Stimulated activated CD4-positive, alpha-beta T cell treated with anti-CD3 and anti-CD28 coated beads, Interleukin-15, amount 100 ng/mL, for 24 hours (primary cell): ENCODE data around the gene SGSM2.

Experiments used
- DNase-seq: peaks from one replicate; pipeline ENCODE4 v3.0.0-alpha.2; 2020

SGSM2 gene

DNA sequence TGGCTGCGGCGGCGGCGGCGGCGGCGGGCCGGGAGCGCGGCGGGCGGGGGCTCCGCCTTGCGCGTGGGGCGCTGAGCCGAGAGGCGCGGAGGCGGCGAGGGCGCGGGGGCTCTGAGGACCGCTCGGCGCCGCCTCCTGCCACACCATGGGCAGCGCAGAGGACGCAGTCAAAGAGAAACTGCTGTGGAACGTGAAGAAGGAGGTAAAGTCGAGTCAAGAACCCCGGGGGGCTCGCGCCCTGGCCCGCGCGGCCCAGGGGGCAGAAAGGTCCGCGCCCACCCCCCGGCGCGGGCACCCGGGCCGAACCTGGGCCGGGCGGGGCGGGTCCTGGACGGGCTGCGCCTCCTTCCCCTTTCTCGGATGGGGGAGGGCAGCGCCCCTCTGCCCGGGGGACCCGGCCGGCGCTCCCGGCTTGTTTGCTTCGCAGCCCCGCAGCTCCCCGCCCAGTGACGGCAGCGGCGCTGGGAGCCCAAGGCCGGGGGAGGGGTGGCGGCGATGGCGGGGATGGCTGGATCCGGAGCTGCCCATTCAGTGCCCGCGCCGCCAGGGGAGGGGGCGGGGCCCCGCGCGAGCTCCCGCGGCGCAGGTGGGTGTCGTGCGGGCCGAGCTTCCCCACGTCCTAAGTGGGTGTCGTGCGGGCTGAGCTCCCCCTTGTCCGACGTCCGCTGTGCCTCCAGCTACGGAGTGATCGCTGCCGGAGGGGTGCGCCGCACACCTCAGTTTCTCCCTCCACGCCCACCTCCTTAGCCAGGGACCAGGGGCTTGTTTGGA is 428 bp downstream of the SGSM2 start:
- peak; percentile 76 for DNase-seq

DNA sequence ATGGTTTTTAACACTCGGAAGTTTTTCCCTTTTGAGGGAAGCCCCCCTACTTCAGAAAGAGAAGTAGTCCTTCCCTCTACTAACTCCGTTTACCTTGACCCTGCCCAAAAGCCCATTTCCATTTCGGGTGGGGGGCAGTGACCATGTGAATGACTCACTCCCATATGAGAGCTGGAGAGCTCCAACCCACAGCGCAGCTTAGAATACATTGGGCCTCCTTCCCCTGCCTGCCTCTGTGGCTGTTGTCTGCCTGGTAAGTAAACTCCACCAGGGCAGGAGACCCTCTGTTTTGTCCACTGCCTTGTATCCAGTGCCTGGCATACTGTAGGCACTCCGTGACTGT is 985 bp downstream of the SGSM2 start:
- DNase-seq: peak; percentile 21

DNA sequence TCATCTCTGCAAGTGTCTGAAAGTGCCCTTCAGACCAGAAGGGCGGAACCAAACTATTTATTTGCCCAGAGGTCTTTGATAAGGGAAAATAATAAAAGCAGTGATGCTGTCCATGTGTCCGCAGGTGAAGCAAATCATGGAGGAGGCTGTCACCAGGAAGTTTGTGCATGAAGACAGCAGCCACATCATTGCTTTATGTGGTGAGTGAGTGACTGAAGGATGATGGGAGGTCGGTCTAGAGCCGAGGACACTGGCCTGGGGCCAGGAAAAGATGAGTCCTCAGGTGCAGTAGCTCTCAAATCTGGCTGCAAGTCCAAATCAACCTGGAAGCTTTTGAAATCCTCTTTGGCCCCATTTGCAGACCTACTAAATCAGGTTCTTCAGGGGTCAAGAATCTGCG is 6.1 kb downstream of the SGSM2 start:
- peak; percentile 58 for DNase-seq

DNA sequence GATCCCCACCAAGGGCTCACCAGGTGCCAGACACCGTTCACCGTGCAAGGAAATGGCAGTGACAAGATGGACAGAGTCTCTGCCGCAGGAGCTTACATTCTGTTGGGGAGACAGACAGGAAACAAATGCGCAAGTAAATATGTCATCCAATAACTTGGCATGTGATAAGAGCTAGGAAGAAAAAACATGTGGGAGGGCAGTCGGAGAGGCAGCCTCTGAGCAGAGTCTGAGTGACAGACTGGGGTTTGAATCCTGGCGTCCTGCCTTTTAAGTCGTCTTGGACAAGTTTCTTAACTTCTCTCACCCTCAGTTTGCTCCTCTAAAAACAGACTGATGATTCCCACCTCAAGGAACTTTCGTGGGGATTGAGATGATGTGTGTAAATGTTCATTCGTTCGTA is 7.2 kb downstream of the SGSM2 start:
- DNase-seq: no peak

DNA sequence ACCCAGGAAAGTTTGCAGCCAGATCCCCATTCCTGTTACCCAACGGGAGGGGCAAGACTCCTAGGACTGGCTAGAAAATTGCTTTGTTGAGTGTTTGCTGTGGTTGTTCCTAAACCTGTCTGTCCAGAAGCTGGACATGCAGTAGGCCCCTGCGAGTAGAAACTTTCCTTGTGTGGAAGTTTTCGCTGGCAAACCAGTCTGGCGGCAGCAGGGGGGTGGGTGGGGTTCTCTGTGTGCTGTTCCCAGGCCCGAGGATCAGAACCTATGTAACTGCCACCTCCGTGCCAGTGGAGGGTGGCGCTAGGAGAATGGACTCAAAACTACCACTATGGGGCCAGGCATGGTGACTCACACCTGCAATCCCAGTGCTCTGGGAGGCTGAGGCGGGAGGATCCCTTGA is 9.2 kb downstream of the SGSM2 start:
- DNase-seq: no peak

DNA sequence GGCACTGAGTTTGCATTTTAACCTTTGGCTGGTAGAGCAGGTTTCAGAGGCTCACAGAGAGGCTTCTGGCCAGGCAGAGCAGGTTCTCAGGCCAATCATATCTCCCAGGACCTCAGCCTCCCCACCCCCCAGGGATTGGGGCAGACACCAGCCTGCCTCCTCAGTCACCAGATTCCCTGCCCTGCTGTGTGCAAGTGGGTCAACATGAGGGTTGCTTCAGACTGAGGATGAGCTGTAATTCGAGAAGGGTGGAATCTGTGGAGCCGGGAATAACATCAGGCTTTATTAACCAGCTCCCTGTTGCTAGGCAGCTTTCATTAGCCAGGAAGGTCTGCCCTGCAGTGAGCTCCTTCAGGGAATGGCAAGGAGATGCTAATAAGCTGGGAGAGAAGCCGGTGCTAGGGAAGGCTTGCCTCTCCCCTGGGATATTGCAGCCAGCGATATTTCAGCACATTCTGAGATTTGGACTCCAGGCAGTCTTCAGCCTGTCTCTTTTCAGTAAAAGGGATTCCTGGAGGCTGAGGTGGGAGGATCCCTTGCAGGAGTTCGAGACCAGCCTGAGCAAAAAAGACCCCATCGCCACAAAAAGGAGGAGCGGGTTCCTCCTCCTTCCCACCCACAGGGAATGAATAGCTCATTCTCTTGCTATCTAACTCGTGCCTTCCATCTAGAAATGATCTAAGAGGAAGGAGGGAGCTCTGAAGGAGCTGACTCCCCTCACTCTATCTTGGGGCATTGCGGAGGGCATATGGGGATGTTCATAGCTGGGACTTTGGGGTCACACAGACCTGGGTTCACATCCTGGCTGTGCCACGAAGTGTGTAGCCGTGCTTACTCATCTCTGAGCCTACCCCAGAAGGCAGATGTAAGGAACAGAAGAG is 10.7 kb downstream of the SGSM2 start:
- DNase-seq: no peak

DNA sequence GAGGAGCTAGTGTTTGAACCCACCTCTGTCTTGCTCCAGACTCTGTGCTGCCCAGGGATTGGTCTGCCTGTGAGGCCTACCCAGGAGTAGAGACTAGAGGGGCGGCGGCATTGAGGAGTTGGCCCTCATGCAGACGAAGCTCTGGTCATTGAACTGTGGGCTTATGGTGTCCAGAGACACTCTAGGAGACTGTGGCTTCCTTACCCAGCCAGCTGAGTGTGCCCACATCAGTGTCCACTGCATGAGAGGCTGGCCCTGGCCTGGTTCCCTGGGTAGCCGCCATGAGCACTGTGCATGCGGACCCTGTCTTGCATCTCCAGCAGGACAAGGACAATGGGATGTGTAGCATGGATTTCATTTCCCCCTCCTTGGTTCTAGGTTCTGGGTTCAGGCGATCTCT is 14.0 kb downstream of the SGSM2 start:
- DNase-seq: no peak

DNA sequence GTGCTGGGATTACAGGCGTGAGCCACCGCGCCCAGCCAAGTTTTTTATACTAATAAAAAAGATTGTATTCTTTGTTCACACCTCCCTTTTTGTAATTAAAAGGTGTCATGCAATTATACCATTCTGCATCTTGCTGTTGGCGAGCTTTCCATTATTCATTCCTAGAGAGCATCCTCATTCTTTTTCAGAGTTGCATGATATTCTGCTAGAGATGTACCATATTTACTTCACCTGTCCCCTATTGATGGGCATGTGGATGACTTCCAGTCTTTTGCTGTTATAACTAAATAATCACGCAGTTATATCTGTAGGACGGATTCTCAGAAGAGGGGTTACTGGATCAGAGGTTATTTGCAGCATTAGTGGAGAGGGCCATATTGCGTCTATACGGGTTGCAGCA is 17.0 kb downstream of the SGSM2 start:
- DNase-seq: no peak

DNA sequence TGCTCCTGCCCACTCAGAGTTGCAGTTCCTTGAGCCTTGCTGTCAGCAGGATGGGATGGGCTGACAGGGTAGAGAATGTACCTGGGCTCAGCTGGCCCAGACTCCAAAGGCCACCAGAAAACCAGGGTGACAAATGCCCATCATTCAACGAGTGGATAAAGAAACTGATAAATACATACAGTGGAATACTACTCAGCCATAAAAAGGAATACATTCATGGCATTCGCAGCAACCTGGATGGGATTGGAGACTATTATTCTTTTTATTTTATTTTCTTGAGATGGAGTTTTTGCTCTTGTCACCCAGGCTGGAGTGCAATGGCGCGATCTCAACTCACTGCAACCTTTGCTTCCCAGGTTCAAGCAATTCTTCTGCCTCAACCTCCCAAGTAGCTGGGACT is 19.9 kb downstream of the SGSM2 start:
- no peak for DNase-seq

DNA sequence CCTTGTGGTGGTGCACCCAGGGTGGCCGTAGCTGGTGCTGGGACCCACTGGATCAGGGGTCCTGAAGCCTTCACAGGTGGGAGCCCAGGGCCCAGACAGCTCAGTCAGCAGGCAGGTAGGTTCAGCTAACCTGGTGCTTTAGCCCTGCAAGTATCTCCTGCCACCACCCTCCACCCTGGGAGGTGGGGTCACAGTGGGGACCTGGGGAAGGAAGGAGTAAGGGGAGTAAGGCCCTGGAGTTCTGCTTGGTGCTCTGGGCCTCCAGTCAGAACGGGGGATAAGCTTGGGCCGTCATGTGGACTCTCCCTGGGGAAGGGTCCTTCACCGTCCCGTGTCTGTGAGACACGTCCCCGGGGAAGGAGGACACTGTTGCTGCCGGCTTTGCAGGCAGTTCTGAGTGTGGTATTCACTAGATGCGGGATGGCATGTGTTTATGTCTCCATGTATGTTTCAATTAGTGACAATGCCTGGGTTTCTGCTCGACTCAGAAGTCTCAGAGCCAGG is 20.7 kb downstream of the SGSM2 start:
- no peak for DNase-seq

DNA sequence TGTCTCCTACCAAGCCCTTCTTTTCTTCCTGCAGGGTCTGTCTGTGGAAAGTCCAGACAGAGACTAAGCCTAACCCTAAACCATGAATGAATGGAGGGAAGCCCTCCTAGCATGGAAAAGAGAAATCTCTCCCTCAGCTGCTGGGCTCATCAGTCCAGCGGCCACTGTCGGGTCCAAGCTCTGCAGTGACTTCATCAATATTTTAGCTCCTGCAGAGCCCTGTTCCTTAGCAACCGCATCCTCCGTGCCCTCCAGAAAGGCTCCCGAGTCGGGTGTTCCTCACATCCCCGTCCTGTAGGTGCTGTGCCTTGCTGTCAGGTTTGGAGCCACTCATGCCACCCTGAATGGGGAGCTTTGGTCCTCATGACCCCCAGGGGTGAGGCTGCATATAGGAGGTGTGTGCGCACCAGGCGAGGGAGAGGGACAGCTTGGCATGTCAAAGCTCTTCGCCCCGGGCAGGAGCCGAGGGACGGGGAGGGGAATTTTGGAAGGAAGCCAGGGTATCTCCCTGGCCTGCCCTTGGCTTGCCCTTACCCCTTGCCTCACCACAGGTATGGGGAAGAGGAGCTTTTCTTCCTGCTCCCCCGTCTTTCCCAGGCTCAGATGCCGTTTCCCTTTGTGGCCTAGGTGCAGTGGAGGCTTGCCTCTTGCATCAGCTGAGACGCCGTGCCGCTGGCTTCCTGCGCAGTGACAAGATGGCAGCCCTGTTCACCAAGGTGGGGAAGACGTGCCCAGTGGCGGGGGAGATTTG is 23.9 kb downstream of the SGSM2 start:
- no peak for DNase-seq

DNA sequence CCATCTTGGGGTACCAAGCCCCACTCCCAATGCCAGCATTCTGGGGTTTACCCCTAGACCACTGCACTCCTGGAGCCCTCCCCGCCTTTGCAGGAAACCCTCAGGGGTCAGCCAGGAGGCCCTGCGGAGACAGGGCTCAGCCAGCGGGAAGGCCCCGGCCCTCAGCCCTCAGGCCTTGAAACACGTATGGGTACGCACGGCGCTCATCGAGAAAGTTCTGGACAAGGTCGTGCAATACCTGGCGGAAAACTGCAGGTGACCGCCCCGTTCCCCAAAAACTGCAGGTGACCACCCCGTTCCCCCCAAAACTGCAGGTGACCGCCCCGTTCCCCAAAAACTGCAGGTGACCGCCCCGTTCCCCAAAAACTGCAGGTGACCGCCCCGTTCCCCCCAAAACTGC is 24.7 kb downstream of the SGSM2 start:
- no peak for DNase-seq

DNA sequence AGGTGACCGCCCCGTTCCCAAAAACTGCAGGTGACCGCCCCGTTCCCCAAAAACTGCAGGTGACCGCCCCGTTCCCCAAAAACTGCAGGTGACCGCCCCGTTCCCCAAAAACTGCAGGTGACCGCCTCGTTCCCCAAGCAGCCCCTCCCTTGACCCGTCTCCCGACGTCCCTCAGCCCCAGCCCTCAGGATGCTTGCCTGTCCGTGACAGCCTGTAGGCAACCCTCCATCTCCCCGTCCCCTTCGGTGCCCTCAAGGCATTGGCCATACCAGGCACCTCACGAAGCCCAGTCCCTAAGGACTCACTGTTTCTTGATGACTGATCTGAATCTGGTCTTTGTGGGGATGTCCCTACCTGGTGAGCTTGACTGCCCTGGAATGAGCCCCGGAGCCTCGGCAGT is 25.1 kb downstream of the SGSM2 start:
- DNase-seq: no peak

DNA sequence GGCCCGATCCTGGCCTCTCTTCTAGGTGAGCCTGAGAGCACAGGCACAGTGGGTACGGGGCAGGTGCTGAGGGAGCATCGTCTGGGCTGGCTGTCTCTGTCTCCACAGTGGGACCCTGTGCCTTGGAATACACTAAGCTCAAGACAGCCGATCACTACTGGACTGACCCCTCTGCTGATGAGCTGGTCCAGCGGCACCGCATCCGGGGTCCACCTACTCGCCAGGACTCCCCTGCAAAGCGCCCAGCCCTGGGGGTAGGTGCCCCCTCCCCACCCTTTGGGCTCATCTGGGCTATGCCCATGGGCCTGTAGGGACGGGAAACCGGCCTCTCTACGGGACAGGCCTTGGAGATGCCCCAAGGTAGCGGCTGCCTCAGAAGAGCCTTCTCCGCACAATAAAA is 25.6 kb downstream of the SGSM2 start:
- DNase-seq: no peak

DNA sequence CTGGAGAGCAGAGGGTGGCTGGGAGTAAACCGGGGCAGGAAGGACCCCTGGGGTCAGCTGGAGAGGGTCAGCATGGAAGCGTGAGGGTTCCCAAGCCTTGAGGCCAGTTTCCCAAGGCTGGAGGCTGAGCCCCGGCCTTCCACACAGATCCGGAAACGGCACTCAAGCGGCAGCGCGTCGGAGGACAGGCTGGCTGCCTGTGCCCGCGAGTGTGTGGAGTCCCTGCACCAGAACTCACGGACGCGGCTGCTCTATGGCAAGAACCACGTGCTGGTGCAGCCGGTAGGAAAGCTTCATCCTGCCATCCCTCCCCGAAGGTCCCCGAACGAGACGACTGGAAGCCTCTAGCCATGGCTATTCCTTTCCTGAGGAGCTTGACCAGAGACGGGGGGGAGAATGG is 26.0 kb downstream of the SGSM2 start:
- DNase-seq: no peak

DNA sequence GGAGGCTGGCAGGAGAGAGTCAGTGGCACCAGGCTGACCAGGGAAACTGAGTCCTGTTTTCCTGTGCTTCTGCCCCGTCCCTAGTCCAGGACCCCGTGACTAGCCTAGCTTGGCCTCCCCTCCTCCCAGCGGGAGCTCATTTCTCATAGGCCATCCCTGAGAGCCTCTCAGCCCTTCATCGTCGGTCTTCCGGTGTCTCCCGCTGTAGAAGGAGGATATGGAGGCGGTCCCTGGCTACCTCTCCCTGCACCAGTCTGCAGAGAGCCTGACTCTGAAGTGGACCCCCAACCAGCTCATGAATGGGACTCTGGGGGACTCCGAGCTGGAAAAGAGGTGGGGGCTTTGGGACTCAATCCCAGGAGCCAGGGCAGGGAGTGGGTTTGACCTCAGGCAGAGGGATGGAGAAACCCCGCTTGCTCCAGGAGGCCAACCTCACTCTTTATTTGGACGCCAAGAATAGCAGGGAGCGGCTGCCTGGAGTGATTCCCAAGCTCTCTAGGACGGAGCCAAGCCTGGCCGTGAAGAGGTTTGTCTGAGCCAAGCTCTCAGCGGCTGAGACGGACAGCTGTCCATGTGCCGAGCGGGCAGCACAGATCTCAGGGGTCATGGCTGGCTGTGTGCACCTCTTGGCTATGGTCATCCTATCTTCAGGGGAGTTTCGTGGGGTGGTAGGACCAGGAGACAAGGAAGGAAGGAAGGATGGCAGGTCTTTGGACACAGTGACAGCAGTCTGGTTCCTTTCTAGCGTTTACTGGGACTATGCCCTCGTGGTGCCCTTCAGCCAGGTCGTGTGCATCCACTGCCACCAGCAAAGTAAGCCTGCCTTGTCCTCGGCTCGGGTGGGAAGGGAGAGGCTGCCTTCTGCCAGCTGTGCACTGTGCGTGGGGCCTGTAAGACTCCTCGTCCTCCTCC is 26.8 kb downstream of the SGSM2 start:
- no peak for DNase-seq

DNA sequence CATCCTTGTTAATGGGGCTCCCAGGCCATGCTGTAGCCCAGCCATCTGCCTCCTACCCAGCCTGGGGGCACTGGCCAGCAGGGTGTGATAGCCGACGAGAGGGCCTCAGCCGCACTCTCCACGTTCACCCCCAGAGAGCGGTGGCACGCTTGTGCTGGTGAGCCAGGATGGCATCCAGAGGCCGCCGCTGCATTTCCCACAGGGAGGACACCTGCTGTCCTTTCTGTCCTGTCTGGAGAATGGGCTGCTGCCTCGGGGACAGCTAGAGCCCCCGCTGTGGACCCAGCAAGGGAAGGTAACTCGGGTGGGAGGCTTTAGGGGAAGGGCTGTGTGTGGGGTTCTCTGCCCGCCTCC is 27.4 kb downstream of the SGSM2 start:
- DNase-seq: no peak

DNA sequence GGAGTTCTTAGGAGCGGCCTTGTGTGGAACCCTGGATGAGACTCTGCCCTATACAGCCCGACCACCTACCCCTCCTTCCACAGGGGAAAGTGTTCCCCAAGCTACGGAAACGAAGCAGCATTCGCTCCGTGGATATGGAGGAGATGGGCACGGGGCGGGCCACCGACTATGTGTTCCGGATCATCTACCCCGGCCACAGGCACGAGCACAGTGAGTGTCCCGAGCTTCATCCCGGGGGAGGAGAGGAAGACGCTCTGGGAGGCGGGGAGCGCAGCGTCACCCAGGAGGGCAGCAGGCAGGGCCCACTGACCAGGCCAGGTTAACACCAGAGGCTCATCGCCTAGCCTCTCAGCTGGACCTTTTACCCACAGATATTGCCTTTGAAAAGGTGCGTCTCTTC is 27.8 kb downstream of the SGSM2 start:
- no peak for DNase-seq

DNA sequence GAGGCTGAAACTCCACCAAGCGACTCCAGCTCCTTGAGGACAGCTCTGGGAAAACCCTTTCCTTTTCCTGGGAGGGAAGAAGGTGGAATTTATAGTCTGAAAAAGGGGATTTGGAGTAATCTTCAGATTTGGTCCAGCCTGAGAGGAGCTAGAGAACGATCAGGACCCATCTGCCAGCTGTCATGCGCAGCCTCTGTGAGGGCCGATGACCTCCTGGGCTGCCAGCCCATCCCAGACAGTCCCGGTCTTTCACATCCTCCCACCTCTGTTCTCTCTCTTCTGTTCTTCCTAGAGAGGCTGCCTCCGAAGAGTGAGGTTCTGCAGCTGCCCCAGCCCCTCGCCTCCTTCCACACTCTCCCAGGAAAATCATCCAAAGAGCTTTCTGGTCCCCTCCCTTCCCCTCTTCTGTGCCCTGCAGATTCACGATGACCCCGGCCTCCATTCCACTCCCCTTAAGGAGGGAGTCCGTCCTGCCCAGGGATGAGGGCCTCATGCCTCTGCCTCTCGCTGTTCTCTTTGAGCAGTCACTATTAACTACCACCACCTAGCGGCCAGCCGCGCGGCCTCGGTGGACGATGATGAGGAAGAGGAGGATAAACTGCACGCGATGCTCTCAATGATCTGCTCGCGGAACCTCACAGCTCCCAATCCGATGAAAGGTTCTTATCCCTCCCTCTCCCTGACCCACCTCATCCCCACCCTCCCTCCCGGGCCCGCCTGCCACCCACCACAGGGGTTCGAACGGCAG is 29.6 kb downstream of the SGSM2 start:
- DNase-seq: no peak

DNA sequence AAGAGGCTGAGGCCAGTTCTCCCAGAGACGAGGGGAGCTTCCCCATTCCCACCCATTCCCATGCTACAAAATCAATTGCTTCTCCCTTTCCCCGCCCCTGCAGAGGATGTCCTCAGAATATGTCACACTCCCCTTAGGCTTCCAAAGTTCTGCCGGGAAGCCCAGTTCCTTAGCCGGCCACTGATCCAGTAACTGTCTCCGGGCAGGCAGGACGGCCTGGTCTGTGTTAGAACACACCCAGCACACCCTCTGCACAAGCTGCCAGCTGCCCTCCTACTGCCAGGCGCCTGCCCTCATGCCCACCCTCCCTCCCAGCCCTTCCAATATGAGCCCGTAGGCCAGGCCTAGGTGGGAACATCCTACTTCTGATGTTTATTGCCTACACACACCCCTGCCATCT is 31.1 kb downstream of the SGSM2 start:
- DNase-seq: no peak

DNA sequence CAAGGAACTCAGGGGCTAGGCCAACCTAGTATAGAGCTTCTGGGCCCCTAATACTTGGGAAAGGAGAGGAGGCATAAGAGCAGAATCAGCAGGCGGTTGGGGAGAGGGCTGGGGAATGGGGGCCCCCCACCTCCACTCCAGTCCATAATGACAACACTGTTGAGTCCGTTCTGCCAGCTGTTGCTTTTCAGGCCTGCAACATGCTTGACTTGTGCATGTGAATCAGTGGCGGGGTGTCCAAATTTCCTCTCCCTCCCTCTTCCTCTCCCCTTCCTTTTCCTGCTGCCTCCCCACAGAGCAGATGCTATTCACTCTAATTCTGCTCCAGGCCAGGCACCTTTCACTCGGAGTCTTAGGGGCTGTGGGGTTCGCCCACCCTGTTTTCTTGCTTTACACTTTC is 31.7 kb downstream of the SGSM2 start:
- no peak for DNase-seq
